ENCODE results near the gene SF3B3.
"Not testable (repeated sequence)": the region's sequence is repeated elsewhere in the genome, so short reads cannot be mapped to it uniquely, and the experiment has no call there.

Gene SF3B3

DNA sequence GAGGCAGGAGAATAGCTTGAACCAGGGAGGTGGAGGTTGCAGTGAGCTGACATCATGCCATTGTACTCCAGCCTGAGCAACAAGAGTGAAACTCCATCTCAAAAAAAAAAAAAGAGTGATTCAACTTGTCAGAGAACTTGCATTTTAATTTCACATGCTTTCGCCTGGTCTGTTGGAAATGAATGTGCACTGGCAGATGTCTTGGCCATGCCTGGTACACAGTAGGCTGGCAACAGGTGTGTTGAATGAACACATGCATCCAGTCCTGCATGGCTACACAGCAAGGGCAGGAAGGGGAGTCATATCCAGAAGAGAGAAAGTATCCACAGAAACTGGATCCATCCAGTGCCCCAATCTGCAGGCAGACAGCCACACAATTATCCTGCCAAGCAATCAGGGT, 11.8 kb upstream of the SF3B3 start:
- no peak for DNase-seq (ENCODE audit: low read depth, low spot score)

DNA sequence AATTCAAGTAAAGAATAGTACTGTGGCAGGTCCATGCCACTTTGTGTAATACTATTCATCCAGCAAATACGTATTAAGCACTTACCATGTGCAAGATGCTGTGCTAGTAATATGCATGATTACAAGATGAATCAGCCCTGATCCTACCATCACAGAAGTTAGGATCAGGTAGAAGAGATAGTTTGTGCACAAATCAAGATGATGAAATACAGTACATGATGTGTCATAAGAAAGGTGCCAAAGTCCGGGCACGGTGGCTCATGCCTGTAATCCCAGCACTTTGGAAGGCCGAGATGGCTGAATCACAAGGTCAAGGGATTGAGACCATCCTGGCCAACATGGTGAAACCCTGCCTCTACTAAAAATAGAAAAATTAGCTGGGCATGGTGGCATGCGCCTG, 11.2 kb upstream of the SF3B3 start:
- no peak for DNase-seq (ENCODE audit: low read depth, low spot score)

DNA sequence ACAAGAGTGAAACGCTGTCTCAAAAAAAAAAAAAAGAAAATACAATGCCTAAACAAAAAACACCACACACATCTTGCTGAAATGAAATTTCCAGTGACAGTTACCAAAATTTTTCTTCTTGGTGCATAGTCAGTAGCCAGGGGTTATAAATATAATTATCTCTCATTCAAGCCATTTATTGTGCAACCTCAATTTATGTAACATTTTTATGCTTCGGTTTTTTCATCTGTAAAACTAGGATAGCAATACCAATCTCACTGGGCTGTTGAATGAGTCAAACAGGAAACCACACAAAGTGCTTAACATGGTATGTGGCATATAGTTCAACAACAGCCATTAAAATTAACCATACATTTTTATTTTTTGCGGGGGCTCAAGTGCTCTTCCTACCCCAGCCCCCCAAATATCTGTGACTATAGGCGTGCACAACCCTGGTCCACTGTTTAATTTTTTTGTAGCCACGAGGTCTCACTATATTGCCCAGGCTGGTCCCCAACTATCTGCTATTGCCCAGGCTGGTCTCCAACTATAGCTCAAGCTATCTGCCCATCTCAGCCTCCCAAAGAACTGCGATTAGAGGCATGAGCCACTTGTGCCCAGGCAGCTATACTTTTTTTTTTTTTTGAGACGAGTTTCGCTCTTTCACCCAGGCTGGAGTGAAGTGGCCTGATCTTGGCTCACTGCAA, 2.9 kb upstream of the SF3B3 start:
- no peak for DNase-seq (ENCODE audit: low read depth, low spot score)

DNA sequence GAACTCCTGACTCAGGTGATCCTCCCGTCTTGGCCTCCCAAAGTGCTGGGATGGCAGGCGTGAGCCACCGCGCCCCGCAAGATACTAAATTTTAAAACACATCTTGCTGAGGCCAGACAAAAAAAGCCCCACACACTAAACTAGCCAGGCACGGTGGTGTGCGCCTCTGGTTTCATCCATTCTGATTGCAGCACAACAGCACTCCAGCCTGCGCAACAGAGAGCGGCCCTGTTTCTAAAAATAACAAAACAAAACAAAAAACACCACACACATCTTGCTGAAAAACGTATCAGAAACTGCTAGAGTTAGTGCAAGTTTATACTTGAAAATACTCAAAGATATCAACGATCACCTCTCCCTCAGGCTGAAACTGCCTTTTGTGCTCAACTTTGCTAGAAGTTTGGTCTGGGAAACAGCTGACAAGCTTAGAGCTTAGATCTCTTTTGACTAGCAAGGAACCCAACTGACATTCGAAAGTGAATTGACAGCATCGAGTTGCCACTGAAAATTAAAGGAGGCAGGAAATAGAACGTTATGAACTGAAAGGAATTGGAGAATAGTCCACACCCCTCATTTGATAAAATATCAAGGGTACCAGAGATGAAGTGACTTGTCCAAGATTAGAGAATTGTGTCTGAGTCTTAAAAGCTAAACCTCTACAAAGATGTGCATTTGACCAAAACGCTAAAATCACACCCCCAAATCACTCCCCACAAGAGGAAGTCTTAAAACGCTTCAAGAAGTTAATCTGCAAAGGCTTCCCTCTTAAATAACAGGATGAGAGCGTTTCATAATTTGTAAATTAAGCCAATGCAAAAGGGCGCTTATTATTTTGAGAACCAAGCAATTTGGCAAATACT, 1.2 kb upstream of the SF3B3 start:
- no peak for DNase-seq (ENCODE audit: low read depth, low spot score)

DNA sequence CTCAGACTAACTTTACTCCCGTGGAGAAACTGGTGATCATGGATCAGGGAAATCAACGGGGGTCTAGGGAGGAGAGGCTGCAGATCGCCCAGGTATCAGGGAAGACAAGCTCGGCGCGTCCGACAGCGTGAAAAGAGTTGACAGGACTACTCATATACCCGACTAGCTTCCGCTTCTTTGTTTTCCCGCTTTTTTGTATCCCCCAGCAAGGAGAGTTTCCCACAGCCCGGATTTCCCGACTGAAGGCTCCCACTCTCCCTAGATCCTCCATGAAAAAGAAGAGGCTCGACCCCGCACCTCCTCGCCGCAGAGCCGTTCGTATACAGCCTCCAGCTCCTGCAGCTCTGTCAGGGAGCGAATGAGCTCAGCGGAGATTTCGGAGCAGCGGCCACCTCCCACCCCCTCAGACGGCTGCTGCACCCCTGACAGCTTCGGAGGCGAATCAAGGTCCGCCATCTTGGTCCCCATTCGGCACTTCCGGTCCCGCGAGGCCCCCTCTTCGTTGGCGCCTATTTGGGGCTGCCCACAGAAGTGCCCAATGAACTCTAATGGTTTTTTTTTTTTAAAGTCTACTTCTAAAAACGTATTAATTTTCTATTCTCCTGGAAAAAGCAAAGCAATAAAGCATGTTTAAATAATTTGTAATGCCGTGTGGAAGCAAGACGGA, 407 bp upstream of the SF3B3 start, which contains the start of gene COG4:
TSS of gene COG4 (minus strand) at position 479 of the 667 bp plus-strand sequence. CDS start at position 468, 11 bp downstream.
- peak; percentile 55 for DNase-seq (ENCODE audit: low read depth, low spot score)

DNA sequence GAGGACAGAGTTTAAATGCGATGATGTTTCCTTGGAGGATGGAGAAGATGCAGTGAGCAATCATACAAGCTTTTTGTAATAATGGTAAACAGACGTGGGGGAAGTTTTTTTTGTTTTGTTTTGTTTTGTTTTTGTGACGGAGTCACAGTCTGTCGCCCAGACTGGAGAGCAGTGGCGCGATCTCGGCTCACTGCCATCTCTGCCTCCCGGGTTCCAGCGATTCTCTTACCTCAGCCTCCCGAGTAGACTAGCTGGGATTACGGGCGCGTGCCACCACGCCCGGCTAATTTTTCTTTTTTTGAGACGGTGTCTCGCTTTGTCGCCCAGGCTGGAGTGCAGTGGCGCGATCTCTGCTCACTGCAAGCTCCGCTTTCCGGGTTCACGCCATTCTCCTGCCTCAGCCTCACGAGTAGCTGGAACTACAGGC, 796 bp downstream of the SF3B3 start:
- not testable (repeated sequence) for DNase-seq (ENCODE audit: low read depth, low spot score)

DNA sequence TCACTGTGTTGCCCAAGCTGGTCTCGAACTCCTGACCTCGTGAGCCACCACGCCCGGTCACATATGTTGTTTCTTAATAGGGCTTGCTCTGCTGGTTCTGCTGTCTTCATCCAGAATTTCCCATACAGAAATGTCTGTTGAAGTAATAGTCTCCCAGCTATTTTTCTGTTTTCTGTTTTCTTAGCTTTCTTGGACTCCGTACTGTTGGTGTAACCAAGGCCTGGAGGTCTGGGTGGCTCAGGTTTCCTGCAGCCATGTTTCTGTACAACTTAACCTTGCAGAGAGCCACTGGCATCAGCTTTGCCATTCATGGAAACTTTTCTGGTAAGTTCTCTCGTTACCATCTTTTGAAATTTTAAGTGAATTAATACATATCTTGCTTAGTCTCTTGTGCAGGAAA, 2.8 kb downstream of the SF3B3 start:
- no peak for DNase-seq (ENCODE audit: low read depth, low spot score)

DNA sequence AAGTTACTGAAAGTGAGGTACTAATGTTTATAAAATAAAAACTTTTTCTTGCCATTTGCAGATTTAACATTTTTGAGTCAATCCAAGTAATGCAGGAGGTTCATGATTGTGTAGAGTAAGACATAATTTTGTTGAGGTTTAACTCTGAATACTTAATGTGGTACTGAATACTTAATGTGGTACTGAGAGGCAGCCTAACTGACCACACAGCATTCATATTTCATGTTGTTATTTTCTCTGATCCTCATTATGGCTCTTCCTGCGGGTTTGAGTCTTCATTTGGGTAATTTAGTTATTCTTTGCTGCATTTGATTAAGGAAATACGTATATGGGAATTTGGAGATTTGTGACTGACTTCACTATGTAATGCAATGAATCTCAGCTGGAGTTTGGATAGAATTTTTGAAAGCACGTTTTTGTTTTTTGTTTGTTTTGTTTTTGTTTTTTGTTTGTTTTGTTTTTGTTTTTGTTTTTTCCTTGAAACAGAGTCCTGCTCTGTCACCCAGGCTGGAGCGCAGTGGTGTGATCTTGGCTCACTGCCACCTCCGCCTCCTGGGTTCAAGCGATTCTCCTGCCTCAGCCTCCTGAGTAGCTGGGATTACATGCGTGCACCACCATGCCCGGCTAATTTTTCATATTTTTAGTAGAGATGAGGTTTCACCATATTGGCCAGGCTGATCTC, 3.8 kb downstream of the SF3B3 start:
- no peak for DNase-seq (ENCODE audit: low read depth, low spot score)

DNA sequence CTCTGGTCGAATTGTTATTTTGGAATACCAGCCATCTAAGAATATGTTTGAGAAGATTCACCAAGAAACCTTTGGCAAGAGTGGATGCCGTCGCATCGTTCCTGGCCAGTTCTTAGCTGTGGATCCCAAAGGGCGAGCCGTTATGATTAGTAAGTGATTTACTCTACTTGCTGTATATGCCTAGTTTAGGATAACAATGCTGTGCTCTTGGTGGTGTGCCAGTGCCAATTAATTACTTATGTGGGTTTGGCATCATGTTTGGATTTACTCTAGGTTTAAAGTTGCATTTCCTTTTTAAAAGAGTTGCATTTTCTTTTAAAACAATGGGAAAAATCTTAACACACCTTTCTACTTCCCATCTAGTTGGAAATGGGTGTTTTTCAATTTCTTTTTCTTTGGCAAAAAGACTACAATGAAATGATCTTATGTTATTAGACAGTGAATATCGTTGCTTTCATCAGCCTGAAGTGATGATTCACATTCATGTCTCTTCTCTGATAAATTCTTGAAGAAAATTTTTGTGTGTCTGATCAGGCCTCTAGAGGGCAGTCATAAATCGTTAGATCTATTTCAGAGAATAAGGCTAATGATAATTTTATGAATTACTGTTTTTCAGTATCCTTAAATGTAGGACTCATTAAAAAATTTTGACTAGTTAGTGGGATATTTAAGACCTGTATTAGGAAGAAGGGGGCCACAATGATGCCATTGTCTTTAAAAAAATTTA, 5.6 kb downstream of the SF3B3 start:
- DNase-seq (ENCODE audit: low read depth, low spot score) = no peak

DNA sequence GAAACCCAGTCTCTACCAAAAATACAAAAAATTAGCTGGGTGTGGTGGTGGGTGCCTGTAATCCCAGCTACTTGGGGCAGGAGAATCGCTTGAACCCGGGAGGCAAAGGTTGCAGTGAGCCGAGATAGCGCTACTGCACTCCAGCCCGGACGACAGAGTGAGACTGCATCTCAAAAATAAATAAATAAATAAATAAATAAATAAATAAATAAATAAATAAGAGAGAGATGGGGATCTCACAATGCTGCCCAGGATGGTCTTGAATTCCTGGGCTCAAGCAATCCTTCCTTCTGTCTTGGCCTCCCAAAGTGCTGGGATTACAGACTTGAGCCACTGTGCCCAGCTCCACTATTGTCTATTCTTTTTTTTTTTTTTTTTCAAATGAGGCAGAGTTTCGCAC, 6.3 kb downstream of the SF3B3 start:
- not testable (repeated sequence) for DNase-seq (ENCODE audit: low read depth, low spot score)

DNA sequence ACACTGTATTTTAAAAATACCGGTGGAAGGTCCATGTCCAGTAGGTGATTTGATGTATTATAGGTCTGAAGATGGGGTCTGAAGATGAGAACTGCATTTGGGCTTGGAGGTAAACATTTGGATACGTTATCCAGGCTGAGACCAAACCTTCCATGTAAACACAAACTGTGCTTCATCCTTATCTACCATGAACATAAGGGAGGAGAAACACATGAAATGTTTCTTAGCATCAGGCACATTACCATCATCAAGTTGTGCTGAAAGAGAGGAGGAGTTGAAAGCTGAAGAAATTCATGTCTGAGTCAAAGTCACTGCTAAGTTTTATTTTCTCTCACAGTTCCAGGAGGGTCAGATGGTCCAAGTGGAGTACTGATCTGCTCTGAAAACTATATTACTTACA, 11.4 kb downstream of the SF3B3 start:
- no peak for DNase-seq (ENCODE audit: low read depth, low spot score)

DNA sequence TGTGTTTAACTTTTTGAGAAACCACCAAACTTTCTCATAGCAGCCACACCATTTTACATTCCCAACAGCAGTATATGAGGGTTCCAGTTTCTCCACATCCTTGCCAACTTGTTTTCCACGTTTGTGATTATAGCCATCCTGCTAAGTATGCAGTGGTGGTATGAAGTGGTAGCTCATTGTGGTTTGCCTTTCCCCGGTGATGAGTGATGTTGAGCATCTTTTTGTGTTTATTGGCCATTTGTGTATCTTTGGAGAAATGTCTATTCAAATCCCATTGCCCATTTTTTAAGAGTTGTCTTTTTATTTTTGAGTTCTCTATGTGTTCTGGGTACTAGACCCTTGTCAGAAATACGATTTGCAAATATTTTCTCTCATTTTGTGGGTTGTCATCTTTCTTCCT, 17.4 kb downstream of the SF3B3 start:
- DNase-seq (ENCODE audit: low read depth, low spot score) = no peak

DNA sequence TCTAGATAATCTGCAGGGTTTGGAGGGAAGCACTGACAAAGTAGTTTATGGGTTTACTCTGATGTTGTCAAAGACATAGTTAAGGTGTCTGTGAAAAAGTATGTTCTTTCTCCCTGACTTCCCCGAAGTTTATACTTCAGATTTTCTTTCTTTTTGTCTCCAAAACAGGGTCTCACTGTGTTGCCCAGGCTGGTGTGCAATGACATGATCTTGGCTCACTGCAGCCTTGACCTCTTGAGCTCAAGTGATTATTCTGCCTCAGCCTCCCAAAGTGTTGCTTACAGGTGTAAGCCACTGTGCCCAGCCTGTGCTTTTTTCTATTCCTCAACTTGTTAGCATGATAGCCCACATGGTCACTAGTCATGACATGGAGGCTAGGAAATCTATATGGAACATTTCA, 20.9 kb downstream of the SF3B3 start:
- no peak for DNase-seq (ENCODE audit: low read depth, low spot score)

DNA sequence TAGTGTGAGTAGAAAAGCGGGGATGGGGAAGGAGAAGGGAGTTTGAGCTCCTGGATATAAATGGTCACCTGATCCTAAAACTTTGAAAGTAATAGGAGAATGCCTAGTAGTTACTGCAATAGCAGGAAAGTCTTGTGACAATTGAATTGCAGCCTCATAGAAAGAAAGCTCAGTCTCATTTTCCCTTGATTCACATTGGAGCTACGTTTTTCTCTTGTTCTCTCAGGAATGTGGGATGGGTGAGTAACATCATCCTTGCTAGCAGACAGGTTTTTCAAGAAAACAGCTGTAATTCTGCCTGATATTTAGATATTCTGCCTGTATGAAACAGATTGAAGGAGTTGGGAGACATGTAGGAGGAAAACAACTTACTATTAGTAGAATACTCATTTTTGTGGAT, 25.3 kb downstream of the SF3B3 start:
- no peak for DNase-seq (ENCODE audit: low read depth, low spot score)

DNA sequence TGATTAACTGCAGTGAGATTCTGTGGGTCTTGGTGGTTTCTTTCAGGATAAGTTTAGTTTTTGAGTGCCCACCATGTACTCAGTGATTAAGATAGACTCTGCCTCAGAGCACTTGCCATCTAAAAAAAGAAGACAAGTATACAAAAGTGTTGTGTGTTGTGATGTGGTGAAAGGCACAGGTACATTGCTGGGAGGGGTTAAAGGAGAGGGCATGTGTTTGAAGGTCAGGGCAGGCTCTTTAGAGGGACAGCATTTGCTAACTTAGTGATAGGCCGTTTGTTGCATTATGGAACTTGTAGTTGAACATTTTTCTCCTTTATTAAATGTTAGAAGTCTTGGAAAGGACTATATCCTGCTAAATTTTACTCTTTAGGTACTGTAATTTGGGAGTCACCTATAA, 26.5 kb downstream of the SF3B3 start:
- DNase-seq (ENCODE audit: low read depth, low spot score) = no peak

DNA sequence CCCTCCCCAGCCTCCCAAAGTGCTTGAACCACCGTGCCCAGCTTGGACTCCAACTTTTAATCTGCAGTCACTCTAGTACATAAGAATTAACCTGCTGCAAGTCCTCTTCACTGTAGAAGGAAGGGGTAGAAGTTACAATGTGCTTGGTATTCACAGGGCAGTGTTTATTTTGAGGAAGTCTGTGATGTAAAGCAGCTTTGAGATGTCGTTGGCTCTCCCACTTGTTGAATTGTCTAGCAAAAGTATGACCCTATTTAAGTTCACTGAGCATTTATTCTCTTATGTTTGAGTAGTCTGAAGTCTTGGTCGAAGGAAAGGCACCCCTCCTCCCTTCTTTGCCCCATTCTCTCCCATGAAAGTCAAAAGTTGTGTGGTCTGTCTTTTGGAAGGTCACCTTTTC, 28.2 kb downstream of the SF3B3 start:
- no peak for DNase-seq (ENCODE audit: low read depth, low spot score)

DNA sequence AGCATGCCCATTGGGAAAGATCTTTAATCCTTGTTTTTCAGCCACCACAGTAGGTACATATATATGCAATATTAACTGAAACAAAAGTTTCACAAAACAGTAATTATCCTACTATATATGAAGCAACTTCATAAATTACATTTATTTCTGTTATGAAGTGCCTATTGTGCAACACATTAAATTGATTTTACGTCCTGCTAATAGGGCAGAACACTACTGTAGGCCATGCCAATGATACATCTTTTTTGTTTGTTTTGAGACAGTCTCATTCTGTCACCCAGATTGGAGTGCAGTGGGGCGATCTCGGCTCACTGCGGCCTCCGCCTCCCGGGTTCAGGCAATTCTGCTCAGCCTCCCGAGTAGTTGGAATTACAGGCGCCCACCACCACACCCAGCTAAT, 29.1 kb downstream of the SF3B3 start:
- no peak for DNase-seq (ENCODE audit: low read depth, low spot score)

DNA sequence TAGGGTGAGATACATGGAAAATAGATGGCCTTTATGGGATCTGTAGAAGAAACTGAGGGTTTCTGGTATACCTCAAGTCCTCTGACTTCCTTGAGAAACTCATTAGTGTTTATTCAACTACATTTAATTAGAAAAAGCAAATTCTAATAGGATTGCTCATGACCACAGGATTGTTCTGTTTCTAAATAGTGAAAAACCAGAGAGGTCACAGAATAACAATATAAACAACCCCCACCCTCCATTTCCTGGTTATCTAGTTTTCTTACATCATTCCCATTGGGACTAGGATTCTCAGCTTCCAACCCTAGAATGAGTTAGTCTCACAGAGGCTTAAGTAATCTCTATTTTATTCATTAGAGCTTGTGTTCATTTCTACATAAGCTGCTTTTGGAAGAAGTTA, 30.0 kb downstream of the SF3B3 start:
- no peak for DNase-seq (ENCODE audit: low read depth, low spot score)

DNA sequence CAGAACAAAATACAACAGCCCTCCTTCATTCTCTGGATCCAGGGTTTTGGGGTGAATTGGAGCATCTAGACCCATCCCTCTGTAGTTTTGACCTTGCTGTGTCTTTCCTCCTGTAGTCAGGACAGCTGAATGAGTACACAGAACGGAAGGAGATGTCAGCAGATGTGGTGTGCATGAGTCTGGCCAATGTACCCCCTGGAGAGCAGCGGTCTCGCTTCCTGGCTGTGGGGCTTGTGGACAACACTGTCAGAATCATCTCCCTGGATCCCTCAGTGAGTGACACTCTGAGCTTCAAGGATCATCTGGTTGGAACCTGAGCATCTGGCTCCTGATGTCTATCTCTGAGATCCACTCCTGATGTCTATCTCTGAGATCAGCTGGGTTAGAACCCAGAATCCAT, 32.4 kb downstream of the SF3B3 start:
- DNase-seq (ENCODE audit: low read depth, low spot score) = no peak

DNA sequence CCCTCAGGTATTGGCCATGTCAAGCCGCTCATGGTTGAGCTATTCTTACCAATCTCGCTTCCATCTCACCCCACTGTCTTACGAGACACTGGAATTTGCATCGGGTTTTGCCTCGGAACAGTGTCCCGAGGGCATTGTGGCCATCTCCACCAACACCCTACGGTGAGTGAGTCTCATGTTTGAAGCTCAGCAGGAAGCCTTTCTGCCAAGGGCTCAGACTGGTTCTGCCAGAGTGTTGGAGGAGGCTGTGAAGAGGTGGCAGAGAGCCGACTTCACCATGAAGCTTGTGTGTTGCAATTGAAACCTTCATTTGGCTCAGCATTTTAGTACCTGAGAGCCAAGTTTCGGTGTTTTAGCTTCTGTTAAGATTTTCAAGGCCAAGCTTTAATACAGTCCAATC, 38.0 kb downstream of the SF3B3 start:
- DNase-seq (ENCODE audit: low read depth, low spot score) = no peak

DNA sequence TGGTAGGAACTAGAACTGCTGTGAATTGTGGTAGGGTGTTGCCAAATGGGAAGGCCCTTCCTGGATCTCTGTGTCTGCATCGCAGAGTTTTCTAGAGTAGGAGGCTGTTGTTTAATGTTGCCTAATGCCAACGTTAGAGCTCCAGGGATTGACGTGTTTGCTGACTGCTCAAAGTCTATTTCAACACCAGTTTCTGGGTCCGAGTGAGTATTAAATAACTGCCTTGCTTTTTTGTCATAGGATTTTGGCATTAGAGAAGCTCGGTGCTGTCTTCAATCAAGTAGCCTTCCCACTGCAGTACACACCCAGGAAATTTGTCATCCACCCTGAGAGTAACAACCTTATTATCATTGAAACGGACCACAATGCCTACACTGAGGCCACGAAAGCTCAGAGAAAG, 40.0 kb downstream of the SF3B3 start:
- no peak for DNase-seq (ENCODE audit: low read depth, low spot score)

Measured in smooth muscle cell of the brain vasculature (primary cell).